Measurements from ENCODE around the gene DLGAP4.

DLGAP4 gene

DNA sequence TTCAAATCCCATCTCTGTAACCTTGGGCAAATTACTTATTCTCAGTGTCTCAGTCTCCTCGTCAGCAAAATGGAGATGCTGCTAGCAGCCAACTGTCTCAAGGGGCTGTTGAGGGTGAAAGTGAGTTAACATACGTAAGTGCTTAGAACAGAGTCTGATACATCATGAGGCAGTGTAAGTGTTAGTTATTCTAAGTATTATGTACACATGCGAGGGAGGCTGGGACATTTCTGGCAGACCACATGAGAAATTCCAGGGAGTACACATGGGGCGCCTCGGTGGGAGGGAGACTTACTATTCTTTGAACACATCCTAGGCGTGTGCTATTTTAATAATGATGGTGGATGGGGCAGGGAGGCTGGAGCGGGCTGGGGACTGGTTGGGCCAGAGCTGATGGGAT lies 99.1 kb downstream of the DLGAP4 start:
- H3K4me1 ChIP-seq (ENCODE audit: control insufficient read depth, low read length) = no peaks in the 10 kb centered on the region
- H3F3A ChIP-seq (ENCODE audit: control insufficient read depth, insufficient read depth) = no peaks in the 10 kb centered on the region
- no peaks in the 10 kb centered on the region for H3K36me3 ChIP-seq (ENCODE audit: control insufficient read depth, low read length)
- H3K4me3 ChIP-seq (ENCODE audit: low read length) = no peak overlapping the region
- H3K9me2 ChIP-seq (replicated peaks; ENCODE audit: control insufficient read depth, low read length) = no peaks in the 10 kb centered on the region
- no peaks in the 10 kb centered on the region for H4K20me1 ChIP-seq (ENCODE audit: control insufficient read depth, insufficient read depth, low read depth, low read length)
- no peak for TF ChIP-seq EZH2phosphoT487 (IDR thresholded peaks at IDR 0.05; ENCODE audit: borderline replicate concordance, low read length)
- TF ChIP-seq, protein P1, sequence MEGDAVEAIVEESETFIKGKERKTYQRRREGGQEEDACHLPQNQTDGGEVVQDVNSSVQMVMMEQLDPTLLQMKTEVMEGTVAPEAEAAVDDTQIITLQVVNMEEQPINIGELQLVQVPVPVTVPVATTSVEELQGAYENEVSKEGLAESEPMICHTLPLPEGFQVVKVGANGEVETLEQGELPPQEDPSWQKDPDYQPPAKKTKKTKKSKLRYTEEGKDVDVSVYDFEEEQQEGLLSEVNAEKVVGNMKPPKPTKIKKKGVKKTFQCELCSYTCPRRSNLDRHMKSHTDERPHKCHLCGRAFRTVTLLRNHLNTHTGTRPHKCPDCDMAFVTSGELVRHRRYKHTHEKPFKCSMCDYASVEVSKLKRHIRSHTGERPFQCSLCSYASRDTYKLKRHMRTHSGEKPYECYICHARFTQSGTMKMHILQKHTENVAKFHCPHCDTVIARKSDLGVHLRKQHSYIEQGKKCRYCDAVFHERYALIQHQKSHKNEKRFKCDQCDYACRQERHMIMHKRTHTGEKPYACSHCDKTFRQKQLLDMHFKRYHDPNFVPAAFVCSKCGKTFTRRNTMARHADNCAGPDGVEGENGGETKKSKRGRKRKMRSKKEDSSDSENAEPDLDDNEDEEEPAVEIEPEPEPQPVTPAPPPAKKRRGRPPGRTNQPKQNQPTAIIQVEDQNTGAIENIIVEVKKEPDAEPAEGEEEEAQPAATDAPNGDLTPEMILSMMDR (IDR thresholded peaks at IDR 0.05; ENCODE audit: low read depth, low read length, poor library complexity, severe bottlenecking) = no peak
- no peak overlapping the region for H3K27ac ChIP-seq (ENCODE audit: low read depth, low read length)
- H3K79me2 ChIP-seq (ENCODE audit: control insufficient read depth, low read length) = no peaks in the 10 kb centered on the region
- no peaks in the 10 kb centered on the region for H3K9me3 ChIP-seq (ENCODE audit: control insufficient read depth, insufficient read depth, low read length)
- H3K27me3 ChIP-seq (ENCODE audit: control insufficient read depth, low read length) = no peaks in the 10 kb centered on the region
- no peak overlapping the region for H3K4me2 ChIP-seq (ENCODE audit: low read length)

DNA sequence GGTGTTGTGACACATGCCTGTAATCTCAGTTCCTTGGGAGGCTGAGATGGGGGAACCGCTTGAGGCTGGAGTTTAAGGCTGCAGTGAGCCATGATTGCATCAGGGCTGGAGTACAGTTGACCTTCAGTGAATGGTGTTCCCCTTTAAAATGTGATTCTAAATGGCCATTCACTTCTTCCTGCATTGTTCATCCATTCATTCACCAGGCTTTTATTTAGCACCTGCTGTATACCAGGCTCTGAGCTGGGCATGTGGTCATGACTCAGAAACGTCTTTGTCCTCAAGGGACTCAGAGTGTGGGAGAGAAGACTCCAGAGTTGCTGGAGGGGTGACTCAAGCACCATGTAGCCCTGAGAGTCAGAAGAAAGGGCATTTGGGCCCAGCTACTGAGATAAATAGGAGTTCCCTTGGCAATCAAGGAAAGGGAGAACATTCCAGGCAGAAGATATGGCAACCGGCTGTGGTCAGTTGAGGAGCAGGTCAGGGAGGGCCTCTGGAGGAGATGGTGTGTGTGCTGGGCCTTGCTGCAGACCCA lies 101.1 kb downstream of the DLGAP4 start:
- Histone ChIP-seq H3K9me2 (replicated peaks; ENCODE audit: control insufficient read depth, low read length) (no peaks in the 10 kb centered on the region), H4K20me1 (ENCODE audit: control insufficient read depth, insufficient read depth, low read depth, low read length) (no peaks in the 10 kb centered on the region), H3K79me2 (ENCODE audit: control insufficient read depth, low read length) (no peaks in the 10 kb centered on the region), H3K27ac (ENCODE audit: low read depth, low read length) (no peak overlapping the region), H3K36me3 (ENCODE audit: control insufficient read depth, low read length) (no peaks in the 10 kb centered on the region), H3K27me3 (ENCODE audit: control insufficient read depth, low read length) (no peaks in the 10 kb centered on the region), H3K4me1 (ENCODE audit: control insufficient read depth, low read length) (no peaks in the 10 kb centered on the region), H3K4me2 (ENCODE audit: low read length) (no peak overlapping the region), H3K4me3 (ENCODE audit: low read length) (no peak overlapping the region), H3F3A (ENCODE audit: control insufficient read depth, insufficient read depth) (no peaks in the 10 kb centered on the region), H3K9me3 (ENCODE audit: control insufficient read depth, insufficient read depth, low read length) (no peaks in the 10 kb centered on the region)
- TF ChIP-seq EZH2phosphoT487 (IDR thresholded peaks at IDR 0.05; ENCODE audit: borderline replicate concordance, low read length) = no peak
- TF ChIP-seq, protein P1 (IDR thresholded peaks at IDR 0.05; ENCODE audit: low read depth, low read length, poor library complexity, severe bottlenecking) = no peak

DNA sequence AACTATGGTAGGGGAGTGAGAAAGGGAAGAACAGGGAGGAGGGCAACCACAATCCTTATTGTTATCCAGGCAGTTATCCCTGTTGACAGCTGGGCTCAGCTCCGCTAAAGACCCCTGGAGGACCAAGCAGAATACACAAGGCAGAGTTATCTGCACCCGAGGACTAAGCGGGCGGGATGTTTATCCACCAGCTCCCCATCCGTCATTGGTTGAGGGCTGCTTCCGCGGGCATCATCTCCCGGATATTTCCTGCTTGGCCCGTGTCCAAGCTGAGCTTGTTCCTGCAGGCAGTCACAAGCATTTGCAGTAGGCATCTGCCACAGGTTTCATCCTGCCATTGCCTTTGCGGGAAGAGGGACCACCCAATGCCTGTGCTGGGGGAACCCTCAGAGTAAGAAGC lies 102.1 kb downstream of the DLGAP4 start:
- Histone ChIP-seq H3K36me3 (ENCODE audit: control insufficient read depth, low read length) (no peaks in the 10 kb centered on the region), H3K4me2 (ENCODE audit: low read length) (no peak overlapping the region), H3K9me3 (ENCODE audit: control insufficient read depth, insufficient read depth, low read length) (no peaks in the 10 kb centered on the region), H4K20me1 (ENCODE audit: control insufficient read depth, insufficient read depth, low read depth, low read length) (no peaks in the 10 kb centered on the region), H3K9me2 (replicated peaks; ENCODE audit: control insufficient read depth, low read length) (no peaks in the 10 kb centered on the region), H3K79me2 (ENCODE audit: control insufficient read depth, low read length) (no peaks in the 10 kb centered on the region), H3K4me1 (ENCODE audit: control insufficient read depth, low read length) (no peaks in the 10 kb centered on the region), H3K27me3 (ENCODE audit: control insufficient read depth, low read length) (no peaks in the 10 kb centered on the region), H3K4me3 (ENCODE audit: low read length) (no peak overlapping the region), H3F3A (ENCODE audit: control insufficient read depth, insufficient read depth) (no peaks in the 10 kb centered on the region), H3K27ac (ENCODE audit: low read depth, low read length) (no peak overlapping the region)
- TF ChIP-seq, protein P1 (IDR thresholded peaks at IDR 0.05; ENCODE audit: low read depth, low read length, poor library complexity, severe bottlenecking) = no peak
- TF ChIP-seq EZH2phosphoT487 (IDR thresholded peaks at IDR 0.05; ENCODE audit: borderline replicate concordance, low read length) = no peak

Data from DOHH2 (cell line).